Gastrocnemius medialis (tissue), 4 donors: ENCODE data around the gene POM121L12. TPM values are rescaled to one million over a fixed set of nuclear protein-coding genes. Genes with fewer than 3 reads are reported as not detected.

ENCODE experiments used
- ATAC-seq, 2 donors: fragments of 150-250 bp; one replicate each; pipeline ENCODE4 v1.9.1; 2016
- DNase-seq, 2 donors: peaks; one replicate each; pipeline ENCODE4 v3.0.0-alpha.2; 2019
- H3K27ac ChIP-seq, 4 donors: fragments of 200-600 bp; sonication (generic); 1 replicate in 1 of 4; 2 replicates in 3 of 4; pipeline ENCODE4 v1.5.1; 2016 to 2018; ENCODE audit warnings: mild to moderate bottlenecking in 2 of 4, moderate library complexity in 1 of 4
- H3K27me3 ChIP-seq, 3 donors: fragments of 200-600 bp; sonication (generic) in 2 of 3; 1 replicate in 1 of 3; 2 replicates in 2 of 3; pipeline versions ENCODE4 v1.5.1 to v1.6.0; 2016 to 2019; ENCODE audit warnings: mild to moderate bottlenecking in 1 of 3, moderate library complexity in 1 of 3
- H3K36me3 ChIP-seq, 2 donors: fragments of 200-600 bp; sonication (generic) in 1 of 2; one replicate each; pipeline ENCODE4 v1.5.1; 2017 to 2018
- H3K4me1 ChIP-seq, 2 donors: fragments of 200-600 bp; sonication (generic) in 1 of 2; one replicate each; pipeline ENCODE4 v1.5.1; 2016 to 2017; ENCODE audit warnings: mild to moderate bottlenecking in 2 of 2
- H3K4me3 ChIP-seq, 4 donors: fragments of 200-600 bp; sonication (generic) in 3 of 4; 1 replicate in 1 of 4; 2 replicates in 3 of 4; pipeline ENCODE4 v1.5.1; 2016 to 2019; ENCODE audit warnings: mild to moderate bottlenecking in 2 of 4
- H3K9me3 ChIP-seq, 3 donors: fragments of 200-600 bp; sonication (generic) in 2 of 3; 1 replicate in 1 of 3; 2 replicates in 2 of 3; pipeline ENCODE4 v1.5.1; 2016 to 2019
- POLR2A ChIP-seq, 2 donors: fragments of 450-650 bp; IDR thresholded peaks; one replicate each; pipeline ENCODE4 v1.6.1; 2017; ENCODE audit warnings: antibody characterized with exemption in 2 of 2, mild to moderate bottlenecking in 2 of 2, moderate library complexity in 2 of 2
- in situ Hi-C, 4 donors: fragments of 200-750 bp; cut with MboI; loops; one replicate each; pipeline versions ENCODE4 v1.15.0 to v1.8.0; 2017; ENCODE audit warnings: low sequenced_read_pairs in 4 of 4
- intact Hi-C: fragments of 100-400 bp; cut with DNase I; formaldehyde crosslinking; loops from one replicate; pipeline ENCODE4 v1.15.1; 2023; ENCODE audit warnings: low total_unique reads
- total RNA-seq, 4 donors: library from RNA; depleted of rRNA; stranded (reverse); fragments of >200 nt; gene quantifications; one replicate each; pipeline versions ENCODE4 v1.1.0 to v1.2.3, GENCODE V29; 2016
- TF ChIP-seq, protein P1 (sequence below), 5 experiments: fragments of 450-650 bp in 3 of 5; fragments of 200-600 bp in 2 of 5; sonication (generic) in 2 of 5; IDR thresholded peaks in 4 of 5; conservative IDR thresholded peaks in 1 of 5; 1 replicate in 4 of 5; 2 replicates in 1 of 5; pipeline ENCODE4 v1.5.1; 2016 to 2019; ENCODE audit warnings: antibody characterized with exemption in 5 of 5, mild to moderate bottlenecking in 3 of 5, moderate library complexity in 3 of 5

POM121L12 gene
- total RNA-seq, 4 donors from 2014 or later, result not detected

DNA sequence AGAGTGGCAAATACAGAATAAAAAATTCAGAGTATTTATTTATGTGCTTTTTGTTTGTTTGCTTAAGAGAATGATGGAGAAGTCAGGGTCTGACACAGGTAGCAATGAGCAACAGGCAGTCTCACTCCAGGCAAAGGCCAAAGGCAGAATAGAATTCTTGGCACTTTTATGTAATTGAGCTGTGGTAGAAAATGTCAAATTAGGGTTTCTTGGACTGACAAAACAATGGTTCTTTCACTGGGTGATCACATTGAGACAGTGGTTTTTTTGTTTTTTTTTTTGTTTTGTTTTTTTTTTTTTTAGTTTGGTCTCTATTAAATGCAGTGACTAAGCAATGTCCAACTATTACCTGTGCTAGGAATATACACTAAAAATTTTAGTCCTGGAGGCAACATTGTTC, 27.4 kb downstream of the POM121L12 start:
- DNase-seq (no peak), ATAC-seq (no peak)
- intact Hi-C loops (no loop called here), in situ Hi-C loops (no loop called here)
- Histone ChIP-seq H3K36me3 (no peaks in the 10 kb centered on the region), H3K27me3 (no peaks in the 10 kb centered on the region), H3K27ac (no peak overlapping the region), H3K4me3 (no peak overlapping the region), H3K9me3 (no peaks in the 10 kb centered on the region), H3K4me1 (no peaks in the 10 kb centered on the region)
- TF ChIP-seq, protein P1, sequence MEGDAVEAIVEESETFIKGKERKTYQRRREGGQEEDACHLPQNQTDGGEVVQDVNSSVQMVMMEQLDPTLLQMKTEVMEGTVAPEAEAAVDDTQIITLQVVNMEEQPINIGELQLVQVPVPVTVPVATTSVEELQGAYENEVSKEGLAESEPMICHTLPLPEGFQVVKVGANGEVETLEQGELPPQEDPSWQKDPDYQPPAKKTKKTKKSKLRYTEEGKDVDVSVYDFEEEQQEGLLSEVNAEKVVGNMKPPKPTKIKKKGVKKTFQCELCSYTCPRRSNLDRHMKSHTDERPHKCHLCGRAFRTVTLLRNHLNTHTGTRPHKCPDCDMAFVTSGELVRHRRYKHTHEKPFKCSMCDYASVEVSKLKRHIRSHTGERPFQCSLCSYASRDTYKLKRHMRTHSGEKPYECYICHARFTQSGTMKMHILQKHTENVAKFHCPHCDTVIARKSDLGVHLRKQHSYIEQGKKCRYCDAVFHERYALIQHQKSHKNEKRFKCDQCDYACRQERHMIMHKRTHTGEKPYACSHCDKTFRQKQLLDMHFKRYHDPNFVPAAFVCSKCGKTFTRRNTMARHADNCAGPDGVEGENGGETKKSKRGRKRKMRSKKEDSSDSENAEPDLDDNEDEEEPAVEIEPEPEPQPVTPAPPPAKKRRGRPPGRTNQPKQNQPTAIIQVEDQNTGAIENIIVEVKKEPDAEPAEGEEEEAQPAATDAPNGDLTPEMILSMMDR (IDR thresholded peaks at IDR 0.05 in 4 of 5, conservative IDR thresholded peaks at IDR 0.05 in 1 of 5), result no peak
- TF ChIP-seq POLR2A (IDR thresholded peaks at IDR 0.05), result no peak

DNA sequence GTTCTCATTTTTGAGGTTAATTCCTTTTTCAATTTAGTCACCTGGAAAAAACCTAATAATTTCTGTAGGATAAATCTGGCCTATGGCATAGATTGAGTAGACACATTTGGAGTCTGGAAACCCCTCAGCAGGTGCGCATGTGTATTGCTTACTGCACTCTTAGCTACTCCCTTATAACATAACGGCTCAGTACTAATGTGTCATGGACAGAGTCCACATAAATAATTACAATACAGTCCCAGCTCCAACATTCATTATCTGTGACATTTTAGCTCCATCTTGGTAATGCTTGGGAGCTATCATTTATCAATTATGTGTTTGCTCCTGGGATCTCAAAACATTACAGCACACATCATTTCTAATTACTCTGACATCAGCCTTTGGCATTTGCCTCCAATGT, 33.2 kb downstream of the POM121L12 start:
- Histone ChIP-seq H3K36me3 (no peaks in the 10 kb centered on the region), H3K4me3 (no peak overlapping the region), H3K27me3 (no peaks in the 10 kb centered on the region), H3K9me3 (no peaks in the 10 kb centered on the region), H3K4me1 (no peaks in the 10 kb centered on the region), H3K27ac (no peak overlapping the region)
- ATAC-seq (no peak), DNase-seq (no peak)
- intact Hi-C loops, result no loop called here
- in situ Hi-C loops, result no loop called here
- TF ChIP-seq POLR2A (IDR thresholded peaks at IDR 0.05), result no peak
- TF ChIP-seq, protein P1 (IDR thresholded peaks at IDR 0.05 in 4 of 5, conservative IDR thresholded peaks at IDR 0.05 in 1 of 5), result no peak

DNA sequence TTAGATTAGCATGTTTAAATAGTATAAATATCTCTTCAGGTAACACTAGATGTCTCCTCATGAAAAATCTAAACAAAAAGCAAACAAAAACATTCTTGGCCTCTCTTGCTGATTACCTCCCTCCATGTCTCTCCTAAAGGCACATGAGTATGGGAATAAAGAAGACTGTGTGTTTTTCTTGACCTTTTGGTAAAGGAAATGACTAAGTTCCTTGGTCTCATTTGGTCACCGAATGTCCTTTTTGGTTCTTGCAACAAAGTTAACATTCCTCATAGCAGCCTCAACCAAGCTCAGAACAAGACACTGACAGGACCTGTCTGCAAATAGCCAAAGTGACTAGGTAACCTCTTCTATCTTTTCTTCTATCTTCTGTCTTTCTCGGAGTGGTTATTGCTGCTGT, 35.5 kb downstream of the POM121L12 start:
- no peaks in the 10 kb centered on the region for H3K4me1 ChIP-seq
- in situ Hi-C loops (no loop called here), intact Hi-C loops (no loop called here)
- DNase-seq (no peak), ATAC-seq (no peak)
- H3K27ac ChIP-seq, result no peak overlapping the region
- H3K9me3 ChIP-seq, result no peaks in the 10 kb centered on the region
- H3K4me3 ChIP-seq, result no peak overlapping the region
- H3K27me3 ChIP-seq, result no peaks in the 10 kb centered on the region
- TF ChIP-seq POLR2A (IDR thresholded peaks at IDR 0.05), result no peak
- TF ChIP-seq, protein P1 (IDR thresholded peaks at IDR 0.05 in 4 of 5, conservative IDR thresholded peaks at IDR 0.05 in 1 of 5), result no peak
- H3K36me3 ChIP-seq, result no peaks in the 10 kb centered on the region
